RPMI8226 (cell line): ENCODE measurements around the gene SEMG1.
A peak's percentile ranks its signal among the peaks of the same experiment; 100 is the strongest.

Experiments used
- DNase-seq: peaks from one replicate; pipeline ENCODE4 v3.0.0-alpha.2; 2015

Gene SEMG1

DNA sequence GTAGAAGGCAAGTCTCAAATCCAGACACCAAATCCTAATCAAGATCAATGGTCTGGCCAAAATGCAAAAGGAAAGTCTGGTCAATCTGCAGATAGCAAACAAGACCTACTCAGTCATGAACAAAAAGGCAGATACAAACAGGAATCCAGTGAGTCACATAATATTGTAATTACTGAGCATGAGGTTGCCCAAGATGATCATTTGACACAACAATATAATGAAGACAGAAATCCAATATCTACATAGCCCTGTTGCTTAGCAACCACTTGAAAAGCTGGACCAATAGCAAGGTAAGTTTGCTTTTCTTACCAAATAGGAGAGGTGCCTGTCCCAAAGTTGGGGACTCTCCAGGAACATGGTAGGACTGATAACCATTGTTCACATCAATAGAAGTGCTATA, 16.3 kb downstream of the SEMG1 start:
- DNase-seq, result no peak

DNA sequence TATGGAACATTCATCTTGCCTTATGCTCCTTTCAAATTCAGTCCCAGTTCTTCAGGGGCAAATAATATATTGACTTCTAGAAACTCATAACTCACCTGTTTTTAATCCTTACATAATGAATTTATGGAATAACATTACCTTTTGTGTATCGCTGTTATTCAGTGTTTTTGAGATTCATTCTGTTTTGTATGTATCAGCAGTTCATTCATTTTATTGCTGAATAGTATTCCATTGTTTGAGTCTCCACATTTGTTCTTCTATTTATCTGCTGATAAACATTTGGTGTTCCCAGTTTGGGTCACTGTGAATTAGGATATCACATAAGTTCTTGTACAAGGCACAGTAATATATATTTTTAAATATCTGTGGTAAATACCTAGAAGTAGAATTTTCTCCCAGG, 19.5 kb downstream of the SEMG1 start:
- no peak for DNase-seq

DNA sequence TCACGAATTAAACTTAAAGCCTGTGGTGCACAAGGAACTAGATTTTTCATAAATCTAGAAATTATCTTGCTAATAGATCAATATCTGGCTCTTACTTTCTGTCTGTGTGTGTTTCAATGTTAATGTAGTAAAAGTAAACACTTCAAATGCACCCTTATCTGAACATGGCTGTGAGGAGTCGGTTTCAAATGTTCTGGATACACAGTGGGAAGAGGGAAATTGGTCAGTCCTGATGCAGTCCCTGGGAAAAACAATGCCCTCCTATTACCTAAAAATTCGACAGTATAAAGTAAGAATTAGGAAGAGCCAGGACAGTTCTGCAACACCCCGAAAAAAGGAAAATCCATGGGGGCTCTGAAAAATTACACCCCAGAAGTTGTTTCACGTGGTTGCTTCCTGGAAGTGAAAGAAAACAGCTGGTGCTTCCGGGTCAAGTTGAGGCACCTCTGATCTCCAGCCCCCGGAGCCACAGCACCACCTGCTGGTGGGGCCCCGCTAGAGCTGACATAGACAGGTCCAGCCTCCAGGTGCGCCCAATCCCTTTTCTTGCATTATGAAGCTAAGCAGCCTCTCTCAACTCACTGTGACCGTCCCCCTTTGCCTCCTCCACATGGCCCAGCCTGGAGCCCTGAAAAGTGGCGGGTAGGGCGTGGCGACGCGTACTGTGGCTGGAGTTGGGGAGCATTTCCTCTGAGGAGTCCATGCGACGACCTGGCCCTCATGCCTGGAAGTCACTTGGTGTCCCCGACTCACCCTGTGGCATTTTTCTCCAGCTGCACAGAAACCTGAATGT, 22.6 kb downstream of the SEMG1 start:
- DNase-seq, result peak; percentile 53

DNA sequence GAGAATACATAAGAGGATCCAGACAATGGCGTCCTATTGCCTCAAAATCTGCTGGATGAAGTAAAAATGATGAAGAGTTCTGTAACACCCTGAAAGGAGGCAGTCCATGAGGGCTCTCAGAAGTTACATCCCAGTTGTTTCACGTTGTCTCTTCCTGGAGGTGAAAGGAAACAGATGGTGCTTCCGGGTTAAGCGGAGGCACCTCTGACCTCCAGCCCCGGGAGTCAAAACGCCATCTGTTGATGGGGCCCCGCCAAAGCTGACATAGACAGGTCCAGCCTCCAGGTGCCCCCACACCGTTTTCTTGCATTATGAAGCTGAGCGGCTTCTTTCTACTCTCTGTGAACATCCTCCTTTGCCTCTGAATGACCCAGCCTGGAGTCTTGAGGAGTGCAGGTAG, 23.8 kb downstream of the SEMG1 start:
- DNase-seq, result peak; percentile 4

DNA sequence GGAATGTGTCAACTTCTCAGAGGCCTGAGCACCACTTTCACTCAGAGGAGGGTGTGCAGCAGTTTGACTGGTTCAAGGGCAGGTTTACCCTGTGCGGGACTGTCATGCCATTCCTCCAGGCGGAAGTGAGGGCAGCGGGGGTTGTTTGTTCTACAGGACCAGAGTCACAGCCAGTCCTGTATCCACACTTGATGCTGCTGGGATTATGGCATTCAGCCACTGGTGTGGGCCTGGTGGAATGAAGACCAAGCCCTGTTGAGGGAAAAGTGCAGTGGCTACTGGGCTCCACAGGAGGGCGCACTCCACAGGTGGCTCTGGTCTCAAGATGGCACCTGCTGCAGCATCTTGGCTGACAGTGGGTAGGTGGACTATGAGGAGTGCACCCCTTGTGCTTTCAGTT, 29.2 kb downstream of the SEMG1 start:
- DNase-seq, result no peak

DNA sequence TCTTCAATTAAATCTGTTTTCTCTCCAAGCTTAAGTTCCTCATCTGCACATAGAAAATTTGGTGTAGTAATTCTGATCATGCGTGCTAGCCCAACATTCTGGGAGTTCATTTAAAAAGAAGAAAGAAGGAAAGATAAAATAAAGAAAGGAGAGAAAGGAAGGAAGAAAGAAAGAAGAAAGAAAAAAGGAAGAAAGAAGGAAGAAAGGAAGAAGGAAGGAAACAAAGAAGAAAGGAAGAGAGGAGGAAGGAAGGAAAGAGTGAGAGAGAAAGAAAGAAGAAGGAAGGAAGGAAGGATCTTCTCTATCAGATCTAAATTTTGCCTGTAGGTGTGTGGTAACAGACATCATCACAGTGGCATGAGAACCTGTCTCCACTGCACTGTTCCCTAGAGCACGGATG, 31.3 kb downstream of the SEMG1 start:
- no peak for DNase-seq

DNA sequence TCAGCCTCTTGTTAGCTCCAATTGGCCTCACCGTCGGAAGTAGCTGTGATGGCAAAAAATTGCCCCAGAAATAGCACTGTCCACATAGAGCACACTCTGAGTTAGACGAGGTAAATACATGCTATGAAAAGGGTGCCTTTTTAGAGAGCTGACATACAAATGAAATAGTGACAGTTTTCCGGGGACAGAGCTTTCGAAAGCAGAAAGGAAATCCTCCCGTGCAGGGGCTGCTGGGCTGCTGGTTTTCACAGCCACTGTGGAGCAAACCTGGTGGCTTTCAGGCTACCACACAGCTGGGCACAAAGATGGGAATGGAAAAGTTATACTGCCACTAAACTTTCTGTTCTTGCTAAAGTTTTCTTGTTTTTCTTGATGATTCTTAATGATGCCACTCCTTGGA, 39.3 kb downstream of the SEMG1 start:
- DNase-seq, result no peak

DNA sequence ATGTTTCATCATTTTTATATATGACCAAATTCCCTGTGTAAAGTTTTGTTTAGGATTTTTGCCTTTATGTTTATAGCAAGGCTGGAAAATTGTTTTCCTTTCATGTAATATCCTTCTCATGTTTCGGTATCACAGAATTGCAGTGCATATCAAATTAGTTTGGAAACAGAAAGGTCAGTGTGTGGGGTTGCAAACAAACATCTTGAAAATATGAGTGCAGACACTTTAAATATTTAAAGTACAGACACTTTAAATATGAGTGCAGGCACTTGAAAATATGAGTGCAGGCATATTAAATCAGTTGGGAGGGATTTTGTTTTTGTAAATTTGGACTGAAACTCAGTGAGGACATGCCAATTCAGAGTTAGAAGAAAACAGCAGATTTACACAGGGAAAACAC, 41.0 kb downstream of the SEMG1 start:
- DNase-seq, result no peak

DNA sequence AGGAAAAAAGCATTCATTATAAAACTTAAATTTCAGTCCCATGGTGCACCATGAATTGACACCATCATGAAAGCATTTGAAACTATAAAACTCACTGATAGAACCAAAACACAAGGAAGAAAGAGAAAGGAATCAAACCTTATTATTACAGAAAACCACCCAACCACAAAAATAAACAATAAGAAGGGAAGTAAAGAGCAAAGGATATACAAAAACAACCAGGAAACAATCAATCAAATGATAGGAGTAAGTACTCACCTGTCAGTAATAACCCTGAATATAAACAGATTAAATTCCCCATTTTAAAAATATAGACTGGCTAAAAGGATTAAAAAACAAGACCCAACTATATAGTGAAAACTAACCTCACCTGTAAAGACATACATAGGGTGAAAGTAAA, 41.8 kb downstream of the SEMG1 start:
- no peak for DNase-seq

DNA sequence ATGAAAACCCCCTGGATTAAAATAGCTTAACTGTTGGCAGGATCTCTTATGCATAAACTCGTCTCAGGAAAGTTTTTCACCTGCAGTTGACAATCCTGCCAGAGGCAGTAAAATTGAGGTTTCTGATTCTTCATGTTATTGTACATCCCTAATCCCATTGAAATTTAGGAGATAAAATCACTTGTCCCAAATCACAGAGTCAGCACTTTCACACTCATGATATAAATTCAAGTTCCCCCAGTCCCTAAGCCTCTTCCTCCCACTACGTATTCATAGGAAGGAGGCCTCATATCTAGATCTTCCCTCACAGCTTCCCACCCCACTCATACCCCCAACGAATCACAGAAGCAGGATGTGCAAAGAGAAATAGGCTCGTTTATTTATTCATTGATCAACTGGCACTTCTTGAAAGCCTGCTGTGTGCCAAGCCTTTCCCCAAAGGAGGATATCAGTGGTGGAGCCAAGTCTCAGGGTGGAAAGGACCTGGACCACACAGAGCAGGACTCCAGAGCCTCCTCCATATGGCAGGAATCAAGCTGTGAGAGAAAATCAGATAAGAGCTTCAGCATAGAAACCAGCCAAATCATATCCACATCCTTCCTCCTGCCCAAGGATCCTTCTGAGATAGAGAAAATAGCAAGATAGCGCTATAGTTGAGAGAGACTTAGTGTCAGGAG, 45.2 kb downstream of the SEMG1 start:
- DNase-seq, result no peak

DNA sequence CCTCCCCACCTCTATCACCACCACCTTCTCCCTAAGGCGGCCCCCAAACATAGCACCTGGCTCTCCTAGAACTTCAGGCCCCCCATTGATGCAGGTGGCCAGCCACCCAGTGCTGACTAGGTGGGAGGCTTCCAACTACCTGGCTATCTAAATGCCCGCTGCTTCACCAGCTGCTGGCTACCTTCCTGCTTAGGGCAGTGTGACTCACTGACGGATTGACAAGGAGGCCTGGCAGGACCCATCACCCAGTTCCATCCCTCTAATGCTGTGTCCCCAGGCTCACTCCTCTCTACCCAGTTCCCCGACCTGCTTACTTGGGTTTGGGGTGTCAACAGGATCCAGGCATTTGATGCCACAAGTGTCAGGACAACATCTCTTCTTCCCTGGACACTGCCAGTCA, 46.4 kb downstream of the SEMG1 start:
- no peak for DNase-seq

DNA sequence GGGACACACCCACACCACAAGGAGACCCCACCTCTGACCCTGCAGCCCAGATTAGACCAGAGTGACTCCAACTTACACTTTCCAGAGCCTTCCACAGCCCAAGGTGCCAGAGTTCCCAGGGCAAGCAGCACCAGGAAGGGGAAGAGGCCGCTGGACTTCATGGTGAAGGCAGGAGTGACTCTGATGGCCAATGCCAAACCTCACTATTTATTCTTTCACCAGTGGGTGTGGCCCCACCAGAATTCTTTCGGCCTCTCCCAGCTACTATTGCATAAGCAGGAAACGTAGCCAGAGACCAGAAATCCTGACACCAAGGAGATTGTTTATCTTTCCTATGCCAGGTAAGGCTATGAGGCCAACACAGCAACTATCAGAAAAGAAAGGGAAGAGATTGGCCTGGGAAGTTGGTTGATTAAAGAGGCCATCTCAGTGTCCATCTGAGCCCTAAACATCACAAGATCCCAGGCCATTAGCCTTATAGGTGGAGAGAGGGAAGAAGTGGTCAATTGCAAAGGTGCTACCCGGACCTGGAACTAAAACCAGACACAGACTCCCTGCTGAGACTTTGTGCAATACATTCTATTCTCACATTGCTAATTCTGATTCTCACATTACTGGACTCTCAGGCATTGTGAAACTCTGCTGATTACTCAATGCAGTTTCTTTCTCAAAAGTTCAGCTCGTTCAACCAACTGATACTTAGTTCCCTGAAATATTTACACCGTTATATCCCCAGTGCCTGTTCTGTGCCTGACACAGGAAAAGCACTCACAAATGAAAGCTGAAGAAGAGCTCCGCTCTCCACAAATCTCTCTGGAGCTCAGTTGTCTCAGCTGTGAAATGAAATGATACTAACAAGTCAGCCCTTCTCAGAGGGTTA, 47.8 kb downstream of the SEMG1 start, which contains the start of gene SLPI:
Gene SLPI (minus strand): TSS at position 182 of the 880 bp plus-strand sequence. CDS start 21 bp downstream, at position 161.
- no peak for DNase-seq

DNA sequence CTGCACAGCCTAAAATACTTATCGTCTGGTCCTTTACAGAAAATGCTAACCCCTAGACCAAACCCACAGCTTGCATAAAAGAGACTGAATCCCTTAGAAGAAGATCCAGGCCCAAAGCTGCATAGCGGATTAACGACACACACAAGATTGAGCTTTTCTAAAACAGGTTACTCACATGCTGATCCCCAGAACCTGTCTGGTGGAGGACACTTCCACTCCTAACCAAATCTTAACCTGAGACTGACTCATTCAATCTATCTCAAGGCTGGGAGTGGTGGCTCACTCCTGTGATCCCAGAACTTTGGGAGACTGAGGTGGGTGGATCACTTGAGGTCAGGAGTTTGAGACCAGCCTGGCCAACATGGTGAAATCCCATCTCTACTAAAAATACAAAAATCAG, 50.3 kb downstream of the SEMG1 start:
- DNase-seq, result no peak

DNA sequence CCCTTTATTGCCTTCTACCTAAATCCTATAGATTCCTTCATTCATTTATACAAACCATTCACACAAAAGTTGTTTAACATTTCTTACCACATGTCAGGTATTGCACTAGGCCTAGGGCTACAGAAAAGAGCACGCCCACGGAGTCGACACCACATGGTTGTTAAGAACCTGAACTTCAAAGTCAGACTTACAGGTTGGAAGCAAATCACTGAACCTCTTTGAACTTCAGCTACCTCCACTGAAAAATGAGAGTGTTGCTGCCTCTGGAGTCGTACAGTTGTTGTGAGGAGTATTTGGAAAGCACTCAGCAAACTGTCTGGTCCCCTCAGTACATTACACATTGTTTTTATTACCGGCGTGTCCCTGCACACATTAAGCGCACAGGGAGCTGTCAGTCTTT, 50.9 kb downstream of the SEMG1 start:
- DNase-seq, result no peak

DNA sequence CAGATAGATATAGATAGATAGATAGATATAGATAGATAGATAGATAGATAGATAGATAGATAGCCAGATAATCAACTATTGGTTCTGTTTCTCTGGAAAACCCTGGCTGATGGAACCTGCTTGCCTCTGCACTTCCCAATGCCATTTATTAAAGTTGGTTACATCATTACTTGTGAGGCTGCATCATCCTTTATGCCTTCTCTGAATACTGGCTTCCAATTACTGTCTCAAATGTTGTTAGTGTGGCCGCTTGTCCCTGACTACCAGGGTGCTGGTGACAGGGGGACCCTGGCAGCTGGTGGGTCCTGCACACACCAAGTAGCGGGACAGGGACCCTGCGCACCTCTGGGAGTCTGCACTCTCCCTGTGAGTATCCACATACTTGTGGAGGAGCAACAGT, 51.4 kb downstream of the SEMG1 start:
- DNase-seq, result no peak

DNA sequence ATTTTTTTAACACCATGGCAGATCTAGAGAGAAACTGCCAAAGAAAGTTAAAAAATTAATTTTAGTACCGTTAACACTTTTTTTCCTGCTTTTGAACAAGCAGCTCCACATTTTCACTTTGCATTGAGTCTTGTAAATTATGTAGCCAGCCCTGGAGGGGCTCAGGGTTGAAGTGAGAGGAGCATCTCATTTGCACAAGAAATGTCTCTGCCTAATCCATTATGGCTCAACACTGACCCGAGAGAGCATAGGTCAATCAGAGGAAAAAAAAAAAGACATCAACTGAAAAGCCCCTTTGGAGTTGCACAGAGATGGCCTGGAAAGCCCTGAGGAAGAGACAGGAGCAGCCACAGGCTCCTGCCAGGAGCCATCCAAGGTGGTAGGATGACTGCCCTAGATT, 51.8 kb downstream of the SEMG1 start:
- no peak for DNase-seq
